ENCODE results near the gene IFI30. TPM values are rescaled to one million over a fixed set of nuclear protein-coding genes. Genes with fewer than 3 reads are reported as not detected.

IFI30 gene
- total and polyA plus RNA-seq, 7 donors: 9.1 to 412 (median 45.7) TPM

DNA sequence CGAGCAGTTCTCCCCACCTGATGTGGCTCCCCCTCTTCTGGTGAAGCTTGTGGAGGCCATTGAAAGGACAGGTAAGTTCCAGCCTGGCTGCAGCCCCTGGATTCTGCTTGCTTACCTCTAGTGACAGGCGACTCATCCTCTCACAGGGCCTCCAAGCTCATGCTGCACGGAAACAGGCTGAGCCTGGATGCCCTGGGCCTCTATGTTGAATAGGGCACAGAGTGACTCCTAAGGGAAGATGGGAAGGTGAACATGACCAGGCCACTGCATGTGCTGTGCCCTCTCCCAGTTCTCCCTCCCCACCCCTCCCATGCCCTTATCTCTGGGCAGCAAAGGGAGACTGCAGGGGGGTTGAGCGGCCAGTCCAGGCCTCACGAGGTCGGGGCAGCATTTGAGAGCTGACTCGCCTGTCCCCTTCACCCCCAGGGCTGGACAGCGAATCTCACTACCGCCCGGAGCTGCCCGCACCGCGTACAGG lies 13.1 kb upstream of the IFI30 start:
- DNase-seq: no peak

DNA sequence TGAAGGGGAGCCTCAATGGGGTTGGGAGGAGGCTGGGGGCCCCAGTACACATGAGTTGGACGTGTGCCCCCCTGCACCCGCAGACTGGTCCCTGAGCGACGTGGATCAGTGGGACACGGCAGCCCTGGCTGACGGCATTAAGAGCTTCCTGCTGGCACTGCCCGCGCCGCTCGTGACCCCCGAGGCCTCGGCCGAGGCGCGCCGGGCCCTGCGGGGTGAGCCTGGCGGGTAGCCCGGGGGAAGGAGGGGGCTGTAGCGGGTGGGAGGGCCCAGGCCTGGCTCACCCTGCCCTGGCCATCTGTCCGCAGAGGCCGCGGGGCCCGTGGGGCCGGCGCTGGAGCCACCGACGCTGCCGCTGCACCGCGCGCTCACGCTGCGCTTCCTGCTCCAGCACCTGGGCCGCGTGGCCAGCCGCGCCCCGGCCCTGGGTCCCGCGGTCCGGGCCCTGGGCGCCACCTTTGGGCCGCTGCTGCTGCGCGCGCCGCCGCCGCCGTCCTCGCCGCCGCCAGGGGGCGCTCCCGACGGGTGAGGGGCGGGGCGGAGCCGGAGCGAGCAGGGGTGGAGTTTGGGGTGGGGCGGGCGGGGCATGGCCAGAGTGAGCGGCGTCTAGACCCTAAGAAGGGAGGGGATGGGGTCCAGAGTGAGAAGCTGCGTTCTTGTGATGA lies 12.5 kb upstream of the IFI30 start:
- H3K4me1 ChIP-seq: peaks cover 0 to 36% (median 35%) of the 10 kb centered on the region in 4 donors
- H3K36me3 ChIP-seq: peaks cover 3 to 42% (median 22%) of the 10 kb centered on the region in 4 donors
- 3 to 6% methylated on average over 66 of the region's 66 CpGs for WGBS, 2 donors
- intact Hi-C loops (cut with DNase I): loop anchor here (2.0 to 5.0 kb wide), 2 partner anchors 48 to 154 kb away; partner anchors contain the start of gene ARRDC2
- H3K27me3 ChIP-seq: no peaks in the 10 kb centered on the region
- TF ChIP-seq, protein P1, sequence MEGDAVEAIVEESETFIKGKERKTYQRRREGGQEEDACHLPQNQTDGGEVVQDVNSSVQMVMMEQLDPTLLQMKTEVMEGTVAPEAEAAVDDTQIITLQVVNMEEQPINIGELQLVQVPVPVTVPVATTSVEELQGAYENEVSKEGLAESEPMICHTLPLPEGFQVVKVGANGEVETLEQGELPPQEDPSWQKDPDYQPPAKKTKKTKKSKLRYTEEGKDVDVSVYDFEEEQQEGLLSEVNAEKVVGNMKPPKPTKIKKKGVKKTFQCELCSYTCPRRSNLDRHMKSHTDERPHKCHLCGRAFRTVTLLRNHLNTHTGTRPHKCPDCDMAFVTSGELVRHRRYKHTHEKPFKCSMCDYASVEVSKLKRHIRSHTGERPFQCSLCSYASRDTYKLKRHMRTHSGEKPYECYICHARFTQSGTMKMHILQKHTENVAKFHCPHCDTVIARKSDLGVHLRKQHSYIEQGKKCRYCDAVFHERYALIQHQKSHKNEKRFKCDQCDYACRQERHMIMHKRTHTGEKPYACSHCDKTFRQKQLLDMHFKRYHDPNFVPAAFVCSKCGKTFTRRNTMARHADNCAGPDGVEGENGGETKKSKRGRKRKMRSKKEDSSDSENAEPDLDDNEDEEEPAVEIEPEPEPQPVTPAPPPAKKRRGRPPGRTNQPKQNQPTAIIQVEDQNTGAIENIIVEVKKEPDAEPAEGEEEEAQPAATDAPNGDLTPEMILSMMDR (IDR thresholded peaks at IDR 0.05): peak in 1 of 4 experiments; percentile 61
- TF ChIP-seq POLR2A (IDR thresholded peaks at IDR 0.05) (no peak), POLR2AphosphoS5 (IDR thresholded peaks at IDR 0.05) (no peak), EP300 (IDR thresholded peaks at IDR 0.05) (no peak)
- H3K27ac ChIP-seq: peak overlapping the region; percentile 71 to 77 (median 74)
- no peaks in the 10 kb centered on the region for H3K9me3 ChIP-seq
- peak overlapping the region in 3 of 4 donors; percentile 40 to 52 (median 50) for H3K4me3 ChIP-seq
- peak; percentile 83 for DNase-seq

More for the DNA sequence above, 13.1 kb upstream of the IFI30 start:
- TF ChIP-seq, protein P1 (IDR thresholded peaks at IDR 0.05): no peak
- TF ChIP-seq POLR2A (IDR thresholded peaks at IDR 0.05): no peak
- TF ChIP-seq EP300 (IDR thresholded peaks at IDR 0.05): no peak
- no peak for TF ChIP-seq POLR2AphosphoS5 (IDR thresholded peaks at IDR 0.05)
- Histone ChIP-seq H3K4me1 (peaks cover 0 to 42% (median 41%) of the 10 kb centered on the region in 4 donors), H3K36me3 (peaks cover 0 to 42% (median 22%) of the 10 kb centered on the region in 4 donors), H3K27ac (peak overlapping the region; percentile 71 to 77 (median 74)), H3K27me3 (no peaks in the 10 kb centered on the region), H3K9me3 (no peaks in the 10 kb centered on the region), H3K4me3 (peak overlapping the region in 3 of 4 donors; percentile 40 to 52 (median 50))
- intact Hi-C loops (cut with DNase I): loop anchor here (2.0 to 5.0 kb wide), 2 partner anchors 48 to 153 kb away; partner anchors contain the start of gene ARRDC2
- WGBS, 2 donors: 72 to 81% methylated on average over 13 of the region's 13 CpGs

DNA sequence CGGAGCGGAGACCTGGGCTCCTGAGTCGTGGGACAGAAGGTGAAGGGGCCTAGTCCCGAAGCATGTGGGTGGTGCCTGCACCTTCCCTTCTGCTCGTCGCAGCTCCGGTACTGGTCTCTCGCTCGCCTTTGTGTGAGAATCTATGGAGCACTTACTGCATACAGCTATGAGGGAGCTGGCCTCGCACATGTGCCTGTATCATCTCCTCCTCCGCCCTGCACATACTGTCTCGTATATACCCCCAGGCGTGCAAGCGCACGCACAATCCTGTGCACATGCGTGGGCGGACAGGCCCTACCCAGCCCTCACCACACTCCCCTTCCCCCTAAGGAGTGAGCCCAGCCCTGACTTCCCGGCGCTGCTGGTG lies 12.0 kb upstream of the IFI30 start:
- peaks cover 7 to 46% (median 26%) of the 10 kb centered on the region in 4 donors for H3K36me3 ChIP-seq
- intact Hi-C loops (cut with DNase I): loop anchor here (2.0 to 5.0 kb wide), 2 partner anchors 49 to 154 kb away; partner anchors contain the start of gene ARRDC2
- 62 to 71% methylated on average over 19 of the region's 19 CpGs for WGBS, 2 donors
- peak overlapping the region in 3 of 4 donors; percentile 40 to 52 (median 50) for H3K4me3 ChIP-seq
- H3K9me3 ChIP-seq: no peaks in the 10 kb centered on the region
- H3K27ac ChIP-seq: peak overlapping the region in 2 of 4 donors; percentile 73 to 75
- H3K27me3 ChIP-seq: no peaks in the 10 kb centered on the region
- H3K4me1 ChIP-seq: peaks cover 0 to 31% (median 30%) of the 10 kb centered on the region in 4 donors
- no peak for DNase-seq
- TF ChIP-seq EP300 (IDR thresholded peaks at IDR 0.05) (no peak), POLR2AphosphoS5 (IDR thresholded peaks at IDR 0.05) (no peak), POLR2A (IDR thresholded peaks at IDR 0.05) (no peak)
- TF ChIP-seq, protein P1 (IDR thresholded peaks at IDR 0.05): no peak

DNA sequence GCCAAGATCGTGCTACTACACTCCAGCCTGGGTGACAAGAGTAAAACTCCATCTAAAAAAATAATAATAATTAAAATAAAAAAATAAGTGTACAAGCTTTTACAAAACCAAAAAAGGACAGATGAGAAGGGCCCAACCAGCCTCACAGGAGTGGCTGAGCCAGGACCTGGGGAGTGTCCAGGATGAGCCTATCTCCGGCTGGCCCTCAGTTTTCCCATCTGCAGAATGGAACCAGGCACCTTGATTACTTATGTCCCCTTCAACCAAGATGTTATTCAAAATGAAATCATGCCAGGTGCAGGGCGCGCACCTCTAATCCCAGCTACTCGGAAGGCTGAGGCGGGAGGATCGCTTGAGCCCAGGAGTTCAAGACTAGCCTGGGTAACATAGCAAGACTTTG lies 9.5 kb upstream of the IFI30 start:
- intact Hi-C loops (cut with DNase I): loop anchor here (5.0 kb wide), 1 partner anchor 157 kb away; the partner anchor contains the start of gene ARRDC2
- TF ChIP-seq, protein P1 (IDR thresholded peaks at IDR 0.05): no peak
- TF ChIP-seq EP300 (IDR thresholded peaks at IDR 0.05) (no peak), POLR2A (IDR thresholded peaks at IDR 0.05) (no peak), POLR2AphosphoS5 (IDR thresholded peaks at IDR 0.05) (no peak)
- Histone ChIP-seq H3K9me3 (no peaks in the 10 kb centered on the region), H3K4me3 (no peak overlapping the region), H3K27me3 (no peaks in the 10 kb centered on the region), H3K4me1 (peaks cover 0 to 19% (median 15%) of the 10 kb centered on the region in 4 donors), H3K27ac (no peak overlapping the region), H3K36me3 (peaks cover 15 to 70% (median 41%) of the 10 kb centered on the region in 4 donors)
- WGBS, 2 donors: 97% methylated on average over 7 of the region's 7 CpGs
- DNase-seq: no peak
